ENCODE measurements around the gene EGF.

DNA sequence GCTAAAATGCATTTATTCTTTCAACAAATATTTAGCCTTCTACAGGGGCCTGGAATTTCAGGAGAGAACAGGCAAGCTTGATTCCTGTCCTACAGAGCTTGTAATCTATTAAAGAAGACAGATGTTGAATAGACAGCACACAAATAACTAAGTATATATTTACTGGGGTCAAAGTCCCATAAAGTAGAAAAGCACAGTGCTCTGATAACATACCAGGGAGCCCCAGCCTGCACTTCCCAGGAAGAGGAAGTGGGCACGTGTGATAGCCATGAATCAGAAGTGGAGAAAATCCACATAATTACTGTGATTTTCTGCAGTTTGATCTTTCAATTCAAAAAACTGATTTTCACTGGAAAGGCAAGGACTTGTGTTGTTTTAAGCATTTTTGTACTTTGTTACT lies 129.1 kb downstream of the EGF start:
- TF ChIP-seq, protein P1, sequence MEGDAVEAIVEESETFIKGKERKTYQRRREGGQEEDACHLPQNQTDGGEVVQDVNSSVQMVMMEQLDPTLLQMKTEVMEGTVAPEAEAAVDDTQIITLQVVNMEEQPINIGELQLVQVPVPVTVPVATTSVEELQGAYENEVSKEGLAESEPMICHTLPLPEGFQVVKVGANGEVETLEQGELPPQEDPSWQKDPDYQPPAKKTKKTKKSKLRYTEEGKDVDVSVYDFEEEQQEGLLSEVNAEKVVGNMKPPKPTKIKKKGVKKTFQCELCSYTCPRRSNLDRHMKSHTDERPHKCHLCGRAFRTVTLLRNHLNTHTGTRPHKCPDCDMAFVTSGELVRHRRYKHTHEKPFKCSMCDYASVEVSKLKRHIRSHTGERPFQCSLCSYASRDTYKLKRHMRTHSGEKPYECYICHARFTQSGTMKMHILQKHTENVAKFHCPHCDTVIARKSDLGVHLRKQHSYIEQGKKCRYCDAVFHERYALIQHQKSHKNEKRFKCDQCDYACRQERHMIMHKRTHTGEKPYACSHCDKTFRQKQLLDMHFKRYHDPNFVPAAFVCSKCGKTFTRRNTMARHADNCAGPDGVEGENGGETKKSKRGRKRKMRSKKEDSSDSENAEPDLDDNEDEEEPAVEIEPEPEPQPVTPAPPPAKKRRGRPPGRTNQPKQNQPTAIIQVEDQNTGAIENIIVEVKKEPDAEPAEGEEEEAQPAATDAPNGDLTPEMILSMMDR (IDR thresholded peaks at IDR 0.05), result no peak
- no peak for TF ChIP-seq POLR2A (IDR thresholded peaks at IDR 0.05)
